Measurements from ENCODE around the gene TRIM5. TPM values are rescaled to one million over a fixed set of nuclear protein-coding genes. Genes with fewer than 3 reads are reported as not detected.
A peak's percentile ranks its signal among the peaks of the same experiment; 100 is the strongest.

The TRIM5 gene
- total and polyA plus RNA-seq, 12 donors: 3.1 to 12.6 (median 7.3) TPM

- DNase-seq: no peak
- WGBS, 2 donors: 95 to 96% methylated on average over 3 of the region's 3 CpGs
- Histone ChIP-seq H3K4me1 (peaks cover 0 to 42% (median 25%) of the 10 kb centered on the region in 9 donors), H3K27me3 (no peaks in the 10 kb centered on the region), H3K9me3 (no peaks in the 10 kb centered on the region), H3K27ac (no peak overlapping the region), H3K4me3 (no peak overlapping the region), H3K36me3 (no peaks in the 10 kb centered on the region)
- no peak for ATAC-seq
- intact Hi-C loops (cut with DNase I): loop anchor here in 1 of 10 donors (10.0 kb wide), 1 partner anchor 62 kb away; the partner anchor contains the start of genes TRIM22 and TRIM5
- no peak for TF ChIP-seq CTCF (IDR thresholded peaks at IDR 0.05)
These were observed 62.1 kb downstream of the TRIM5 start for GRCh38 chr11:5622802-5623201.

- peak overlapping the region in 1 of 10 donors; percentile 33 for H3K27ac ChIP-seq
- intact Hi-C loops (cut with DNase I): loop anchor here in 1 of 10 donors (10.0 kb wide), 1 partner anchor 63 kb away; the partner anchor contains the start of genes TRIM22 and TRIM5
- no peak for DNase-seq
- H3K36me3 ChIP-seq: no peaks in the 10 kb centered on the region
- H3K4me1 ChIP-seq: peaks cover 0 to 41% (median 25%) of the 10 kb centered on the region in 9 donors
- H3K9me3 ChIP-seq: no peaks in the 10 kb centered on the region
- H3K27me3 ChIP-seq: no peaks in the 10 kb centered on the region
- no peak overlapping the region for H3K4me3 ChIP-seq
- no peak for TF ChIP-seq CTCF (IDR thresholded peaks at IDR 0.05)
- ATAC-seq: no peak
These were observed 63.3 kb downstream of the TRIM5 start for GRCh38 chr11:5621580-5621979.

GRCh38 chr11:5620651-5621521 lies 64.0 kb downstream of the TRIM5 start:
- no peak overlapping the region for H3K4me3 ChIP-seq
- no peak for TF ChIP-seq CTCF (IDR thresholded peaks at IDR 0.05)
- peak overlapping the region in 1 of 10 donors; percentile 10 for H3K27ac ChIP-seq
- intact Hi-C loops (cut with DNase I): loop anchor here in 1 of 10 donors (10.0 kb wide), 1 partner anchor 64 kb away; the partner anchor contains the start of genes TRIM22 and TRIM5
- WGBS, 2 donors: 32 to 44% methylated on average over 3 of the region's 3 CpGs
- peak in 4 of 8 donors; percentile 30 to 67 (median 36) for ATAC-seq
- H3K27me3 ChIP-seq: no peaks in the 10 kb centered on the region
- no peaks in the 10 kb centered on the region for H3K36me3 ChIP-seq
- H3K9me3 ChIP-seq: no peaks in the 10 kb centered on the region
- DNase-seq: no peak
- peaks cover 0 to 34% (median 18%) of the 10 kb centered on the region in 9 donors for H3K4me1 ChIP-seq

- Histone ChIP-seq H3K4me3 (no peak overlapping the region), H3K27me3 (no peaks in the 10 kb centered on the region), H3K4me1 (peaks cover 0 to 17% (median 11%) of the 10 kb centered on the region in 9 donors), H3K36me3 (no peaks in the 10 kb centered on the region), H3K9me3 (no peaks in the 10 kb centered on the region), H3K27ac (no peak overlapping the region)
- DNase-seq (no peak), ATAC-seq (no peak)
- WGBS, 2 donors: 79 to 80% methylated on average over 3 of the region's 3 CpGs
- no peak for TF ChIP-seq CTCF (IDR thresholded peaks at IDR 0.05)
- intact Hi-C loops (cut with DNase I): no loop called here
These were observed 66.1 kb downstream of the TRIM5 start for GRCh38 chr11:5618807-5619206.

Other genes with a start within 250 kb of the TRIM5 start
- gene OR51I1, start 243.6 kb downstream of the TRIM5 start, total RNA-seq: under 1 TPM in 1 of 10 donors, not detected in 9; 0.28 TPM
- gene OR51I1, start 243.6 kb downstream of the TRIM5 start, polyA plus RNA-seq: not detected
- not detected for gene OR51I2, start 235.8 kb downstream of the TRIM5 start, total RNA-seq
- not detected for gene OR51I2, start 235.8 kb downstream of the TRIM5 start, polyA plus RNA-seq
- not detected for gene OR52D1, start 196.4 kb downstream of the TRIM5 start, total RNA-seq
- gene OR52D1, start 196.4 kb downstream of the TRIM5 start, polyA plus RNA-seq: not detected
- gene UBQLN3, start 175.1 kb downstream of the TRIM5 start, total RNA-seq: under 1 TPM in 3 of 10 donors, not detected in 7; 0.20 to 0.32 (median 0.24) TPM
- gene UBQLN3, start 175.1 kb downstream of the TRIM5 start, polyA plus RNA-seq: not detected
- under 1 TPM in 5 of 10 donors, not detected in 5; 0.10 to 0.42 (median 0.13) TPM for gene UBQLNL, start 168.4 kb downstream of the TRIM5 start, total RNA-seq
- under 1 TPM; 0.10 to 0.80 TPM for gene UBQLNL, start 168.4 kb downstream of the TRIM5 start, polyA plus RNA-seq
- gene OR52H1, start 136.5 kb downstream of the TRIM5 start, total RNA-seq: not detected
- not detected for gene OR52H1, start 136.5 kb downstream of the TRIM5 start, polyA plus RNA-seq
- gene OR52B6, start 104.2 kb downstream of the TRIM5 start, total RNA-seq: not detected
- not detected for gene OR52B6, start 104.2 kb downstream of the TRIM5 start, polyA plus RNA-seq
- gene TRIM6, start 88.4 kb downstream of the TRIM5 start, total RNA-seq: 1 to 10 TPM in 5 of 10 donors, under 1 TPM in 5; 0.38 to 2.2 (median 1.0) TPM
- gene TRIM6, start 88.4 kb downstream of the TRIM5 start, polyA plus RNA-seq: under 1 TPM; 0.52 to 0.95 TPM
- 1 to 10 TPM in 9 of 10 donors, under 1 TPM in 1; 0.66 to 6.5 (median 2.0) TPM for gene TRIM34, start 60.1 kb downstream of the TRIM5 start, total RNA-seq
- 1 to 10 TPM; 1.8 to 1.9 TPM for gene TRIM34, start 60.1 kb downstream of the TRIM5 start, polyA plus RNA-seq
- gene TRIM22, start 4.7 kb upstream of the TRIM5 start, total RNA-seq: 10 to 100 TPM; 11.7 to 52.6 (median 17.6) TPM
- gene TRIM22, start 4.7 kb upstream of the TRIM5 start, polyA plus RNA-seq: 10 to 100 TPM in 1 of 2 donors, 1 to 10 TPM in 1; 8.1 to 27.1 TPM
- gene OR56B1, start 51.4 kb upstream of the TRIM5 start, total RNA-seq: not detected
- not detected for gene OR56B1, start 51.4 kb upstream of the TRIM5 start, polyA plus RNA-seq
- gene OR52N4, start 69.2 kb upstream of the TRIM5 start, total RNA-seq: under 1 TPM in 1 of 10 donors, not detected in 9; 0.32 TPM
- not detected for gene OR52N4, start 69.2 kb upstream of the TRIM5 start, polyA plus RNA-seq
- under 1 TPM in 1 of 10 donors, not detected in 9; 0.09 TPM for gene OR52N5, start 98.3 kb upstream of the TRIM5 start, total RNA-seq
- not detected for gene OR52N5, start 98.3 kb upstream of the TRIM5 start, polyA plus RNA-seq
- gene OR52N1, start 106.2 kb upstream of the TRIM5 start, total RNA-seq: under 1 TPM in 1 of 10 donors, not detected in 9; 0.09 TPM
- not detected for gene OR52N1, start 106.2 kb upstream of the TRIM5 start, polyA plus RNA-seq
- gene OR52N2, start 123.8 kb upstream of the TRIM5 start, total RNA-seq: not detected
- not detected for gene OR52N2, start 123.8 kb upstream of the TRIM5 start, polyA plus RNA-seq
- gene OR52E6, start 156.8 kb upstream of the TRIM5 start, total RNA-seq: not detected
- gene OR52E6, start 156.8 kb upstream of the TRIM5 start, polyA plus RNA-seq: not detected
- not detected for gene OR52E8, start 172.6 kb upstream of the TRIM5 start, total RNA-seq
- gene OR52E8, start 172.6 kb upstream of the TRIM5 start, polyA plus RNA-seq: not detected
- not detected for gene OR52E4, start 195.6 kb upstream of the TRIM5 start, total RNA-seq
- gene OR52E4, start 195.6 kb upstream of the TRIM5 start, polyA plus RNA-seq: not detected
- gene OR52E5, start 208.1 kb upstream of the TRIM5 start, total RNA-seq: not detected
- gene OR52E5, start 208.1 kb upstream of the TRIM5 start, polyA plus RNA-seq: not detected